HG02840 (cell line): ENCODE measurements around the gene CACNA2D1.

Experiments used
- ATAC-seq: cut with Tn5 transposase; IDR thresholded peaks from one replicate; pipeline ENCODE4 v1.9.1; 2021; ENCODE audit warnings: mild to moderate bottlenecking, moderate library complexity, moderate number of reproducible peaks; ENCODE audit not compliant: unreplicated experiment, low FRiP score

CACNA2D1 gene

GRCh38 chr7:82244947-82245517 is 198.5 kb downstream of the CACNA2D1 start:
- ATAC-seq, result no peak

- no peak for ATAC-seq
These were observed 202.2 kb downstream of the CACNA2D1 start for GRCh38 chr7:82241356-82241755.

GRCh38 chr7:82235713-82236112 is 207.9 kb downstream of the CACNA2D1 start:
- no peak for ATAC-seq

- ATAC-seq, result no peak
These were observed 209.0 kb downstream of the CACNA2D1 start for GRCh38 chr7:82234457-82235049.

GRCh38 chr7:82230811-82231581 is 212.6 kb downstream of the CACNA2D1 start:
- ATAC-seq, result no peak

GRCh38 chr7:82229164-82229563 is 214.4 kb downstream of the CACNA2D1 start:
- ATAC-seq, result no peak

GRCh38 chr7:82226191-82226590 is 217.4 kb downstream of the CACNA2D1 start:
- no peak for ATAC-seq

GRCh38 chr7:82224529-82224928 is 219.0 kb downstream of the CACNA2D1 start:
- no peak for ATAC-seq

- ATAC-seq, result no peak
These were observed 220.0 kb downstream of the CACNA2D1 start for GRCh38 chr7:82223580-82223979.

GRCh38 chr7:82221152-82221674 is 222.4 kb downstream of the CACNA2D1 start:
- ATAC-seq, result no peak

- no peak for ATAC-seq
These were observed 231.1 kb downstream of the CACNA2D1 start for GRCh38 chr7:82212466-82212865.

GRCh38 chr7:82211333-82211732 is 232.2 kb downstream of the CACNA2D1 start:
- ATAC-seq, result no peak

GRCh38 chr7:82210416-82211184 is 233.0 kb downstream of the CACNA2D1 start:
- no peak for ATAC-seq

GRCh38 chr7:82209179-82209747 is 234.3 kb downstream of the CACNA2D1 start:
- ATAC-seq, result no peak

- no peak for ATAC-seq
These were observed 238.9 kb downstream of the CACNA2D1 start for GRCh38 chr7:82204694-82205093.

- ATAC-seq, result no peak
These were observed 240.6 kb downstream of the CACNA2D1 start for GRCh38 chr7:82202965-82203364.

GRCh38 chr7:82202107-82202506 is 241.5 kb downstream of the CACNA2D1 start:
- no peak for ATAC-seq

GRCh38 chr7:82200601-82201000 is 243.0 kb downstream of the CACNA2D1 start:
- ATAC-seq, result no peak

- no peak for ATAC-seq
These were observed 249.4 kb downstream of the CACNA2D1 start for GRCh38 chr7:82194016-82194643.

- no peak for ATAC-seq
These were observed 254.9 kb downstream of the CACNA2D1 start for GRCh38 chr7:82188636-82189035.
